Measurements from ENCODE around the gene TMCC2. TPM values are rescaled to one million over a fixed set of nuclear protein-coding genes. Genes with fewer than 3 reads are reported as not detected.

TMCC2 gene
- total and polyA plus RNA-seq, 3 donors from 2014 or later, result 8.5 to 14.7 (median 12.1) TPM

DNA sequence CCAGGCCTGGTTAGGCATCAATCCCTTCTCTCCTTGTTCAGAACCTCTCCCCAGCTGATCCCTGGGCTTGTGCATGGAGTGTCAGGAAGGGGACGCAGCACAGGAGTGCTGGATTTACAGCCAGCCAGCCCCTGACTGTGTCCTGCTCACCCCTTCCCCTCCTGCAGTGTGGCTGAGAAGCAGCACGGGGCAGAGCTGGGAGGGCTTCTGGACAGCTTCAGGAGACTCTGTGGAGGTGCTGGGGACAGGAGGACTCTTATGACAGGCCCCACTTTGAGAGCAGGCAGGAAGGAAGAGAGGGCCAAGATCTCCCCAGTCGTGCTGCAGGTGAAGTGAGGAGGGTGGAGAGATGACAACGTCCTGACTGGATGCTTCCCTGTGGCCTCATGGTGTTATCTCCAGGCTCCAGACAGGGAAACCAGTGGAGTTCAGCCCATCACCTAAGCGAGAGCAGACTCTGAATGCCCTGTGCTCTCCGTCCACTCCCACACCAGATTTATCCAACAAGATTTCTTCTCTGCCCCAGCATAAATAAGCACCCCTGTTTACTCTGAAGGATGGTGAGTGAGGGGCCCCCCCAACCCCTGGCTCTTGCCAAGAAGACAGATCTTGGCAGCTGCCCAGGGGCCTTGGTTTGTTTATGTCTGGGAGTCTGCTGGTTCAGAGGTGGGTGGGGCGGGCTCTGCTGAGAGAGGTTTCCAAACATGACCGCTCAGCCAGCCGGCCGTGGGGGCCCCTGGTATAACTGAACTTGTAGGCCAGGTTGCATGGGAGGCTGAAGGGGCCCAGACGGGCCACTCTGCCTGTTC lies 21.3 kb downstream of the TMCC2 start:
- intact Hi-C loops (cut with DNase I; ENCODE audit: low total_unique reads), result no loop called here
- peak; percentile 89 for DNase-seq
- TF ChIP-seq, protein P1, sequence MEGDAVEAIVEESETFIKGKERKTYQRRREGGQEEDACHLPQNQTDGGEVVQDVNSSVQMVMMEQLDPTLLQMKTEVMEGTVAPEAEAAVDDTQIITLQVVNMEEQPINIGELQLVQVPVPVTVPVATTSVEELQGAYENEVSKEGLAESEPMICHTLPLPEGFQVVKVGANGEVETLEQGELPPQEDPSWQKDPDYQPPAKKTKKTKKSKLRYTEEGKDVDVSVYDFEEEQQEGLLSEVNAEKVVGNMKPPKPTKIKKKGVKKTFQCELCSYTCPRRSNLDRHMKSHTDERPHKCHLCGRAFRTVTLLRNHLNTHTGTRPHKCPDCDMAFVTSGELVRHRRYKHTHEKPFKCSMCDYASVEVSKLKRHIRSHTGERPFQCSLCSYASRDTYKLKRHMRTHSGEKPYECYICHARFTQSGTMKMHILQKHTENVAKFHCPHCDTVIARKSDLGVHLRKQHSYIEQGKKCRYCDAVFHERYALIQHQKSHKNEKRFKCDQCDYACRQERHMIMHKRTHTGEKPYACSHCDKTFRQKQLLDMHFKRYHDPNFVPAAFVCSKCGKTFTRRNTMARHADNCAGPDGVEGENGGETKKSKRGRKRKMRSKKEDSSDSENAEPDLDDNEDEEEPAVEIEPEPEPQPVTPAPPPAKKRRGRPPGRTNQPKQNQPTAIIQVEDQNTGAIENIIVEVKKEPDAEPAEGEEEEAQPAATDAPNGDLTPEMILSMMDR (IDR thresholded peaks at IDR 0.05), result no peak
- no peak for TF ChIP-seq POLR2A (IDR thresholded peaks at IDR 0.05)
- H3K36me3 ChIP-seq (ENCODE audit: low read depth, missing control alignments), result no peaks in the 10 kb centered on the region
- 29 to 49% methylated on average over 5 to 11 of the region's 11 CpGs for WGBS, 2 donors
- H3K27me3 ChIP-seq, result no peaks in the 10 kb centered on the region
- no peak overlapping the region for H3K4me3 ChIP-seq
- no peaks in the 10 kb centered on the region for H3K9me3 ChIP-seq
- H3K27ac ChIP-seq, result peak overlapping the region in 1 of 2 donors; percentile 19
- H3K4me1 ChIP-seq, result peaks cover 30% of the 10 kb centered on the region

DNA sequence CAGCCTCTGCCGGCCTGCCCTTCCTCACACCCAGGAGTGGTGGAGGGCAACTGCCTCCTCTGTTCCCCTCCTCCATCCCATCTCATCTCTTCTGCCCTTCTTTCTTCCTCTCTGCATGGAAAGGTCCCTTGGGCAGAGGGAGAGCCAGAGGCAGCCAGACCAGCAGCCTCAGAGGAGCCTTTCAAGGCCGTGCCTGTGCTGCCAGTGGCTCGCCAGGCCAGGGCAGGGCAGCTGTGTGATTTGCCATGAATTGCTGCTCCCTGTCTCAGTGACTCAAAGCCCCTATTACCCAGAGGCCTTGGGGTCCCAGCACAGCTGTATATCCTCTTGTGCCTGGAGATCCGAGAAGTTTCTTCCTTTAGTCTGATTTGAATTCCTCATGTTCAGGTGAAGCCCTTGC lies 21.9 kb downstream of the TMCC2 start:
- Histone ChIP-seq H3K9me3 (no peaks in the 10 kb centered on the region), H3K27ac (peak overlapping the region in 1 of 2 donors; percentile 19), H3K4me3 (no peak overlapping the region), H3K36me3 (ENCODE audit: low read depth, missing control alignments) (no peaks in the 10 kb centered on the region), H3K4me1 (peaks cover 30% of the 10 kb centered on the region), H3K27me3 (no peaks in the 10 kb centered on the region)
- DNase-seq, result no peak
- TF ChIP-seq, protein P1 (IDR thresholded peaks at IDR 0.05), result no peak
- no peak for TF ChIP-seq POLR2A (IDR thresholded peaks at IDR 0.05)
- intact Hi-C loops (cut with DNase I; ENCODE audit: low total_unique reads), result loop anchor here (10.0 kb wide), 1 partner anchor 255 kb away; no protein-coding TSS in a partner anchor
- WGBS, 2 donors, result 36 to 60% methylated on average over 3 to 4 of the region's 4 CpGs

DNA sequence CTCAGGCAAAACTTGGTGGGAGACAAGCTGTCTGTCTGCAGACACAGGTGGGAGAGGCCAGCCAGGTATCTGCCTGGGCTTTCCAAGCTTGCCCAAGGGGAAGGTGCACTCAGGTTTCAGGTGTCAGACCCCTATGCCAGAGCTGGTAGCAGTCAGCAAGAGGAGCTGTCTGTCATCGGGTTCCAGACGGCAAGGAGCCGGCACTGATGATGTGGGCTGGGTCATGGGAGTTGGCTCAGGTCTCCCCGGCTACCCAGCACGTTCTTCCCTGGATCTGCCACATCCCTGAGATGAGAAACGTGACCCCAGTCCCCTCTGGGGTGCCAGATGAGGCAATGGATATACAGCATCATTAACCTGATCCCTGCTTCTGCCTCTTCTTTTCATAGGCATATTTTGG lies 23.0 kb downstream of the TMCC2 start:
- DNase-seq, result no peak
- H3K27ac ChIP-seq, result no peak overlapping the region
- no peaks in the 10 kb centered on the region for H3K36me3 ChIP-seq (ENCODE audit: low read depth, missing control alignments)
- no peaks in the 10 kb centered on the region for H3K27me3 ChIP-seq
- intact Hi-C loops (cut with DNase I; ENCODE audit: low total_unique reads), result loop anchor here (10.0 kb wide), 1 partner anchor 256 kb away; no protein-coding TSS in a partner anchor
- H3K4me1 ChIP-seq, result peaks cover 30% of the 10 kb centered on the region
- TF ChIP-seq POLR2A (IDR thresholded peaks at IDR 0.05), result no peak
- TF ChIP-seq, protein P1 (IDR thresholded peaks at IDR 0.05), result no peak
- WGBS, 2 donors, result 70 to 83% methylated on average over 1 to 6 of the region's 6 CpGs
- H3K9me3 ChIP-seq, result no peaks in the 10 kb centered on the region
- H3K4me3 ChIP-seq, result no peak overlapping the region

DNA sequence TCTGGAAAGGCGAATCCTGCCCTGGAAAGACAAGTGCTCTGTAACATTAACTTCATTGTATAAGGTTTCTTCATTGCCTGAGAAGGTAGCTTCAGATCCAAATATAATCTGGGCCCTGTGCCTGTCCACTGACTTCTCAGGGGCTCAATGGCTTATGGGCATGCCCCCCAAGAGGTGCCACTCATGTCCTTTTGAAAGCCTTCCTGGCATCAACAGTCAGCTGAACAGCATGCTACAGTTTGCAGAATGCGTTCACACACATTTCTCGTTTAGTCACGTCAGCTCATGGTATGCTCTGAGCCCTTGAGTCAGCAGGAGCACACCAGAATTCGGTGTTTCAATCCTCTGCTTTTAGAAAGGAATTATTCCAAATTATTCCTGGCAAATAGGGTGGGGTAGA lies 23.8 kb downstream of the TMCC2 start:
- intact Hi-C loops (cut with DNase I; ENCODE audit: low total_unique reads), result loop anchor here (10.0 kb wide), 1 partner anchor 257 kb away; no protein-coding TSS in a partner anchor
- Histone ChIP-seq H3K27me3 (no peaks in the 10 kb centered on the region), H3K4me1 (peaks cover 38% of the 10 kb centered on the region), H3K9me3 (no peaks in the 10 kb centered on the region), H3K4me3 (no peak overlapping the region), H3K36me3 (ENCODE audit: low read depth, missing control alignments) (no peaks in the 10 kb centered on the region), H3K27ac (no peak overlapping the region)
- TF ChIP-seq, protein P1 (IDR thresholded peaks at IDR 0.05), result no peak
- no peak for TF ChIP-seq POLR2A (IDR thresholded peaks at IDR 0.05)
- no peak for DNase-seq
- 90 to 94% methylated on average over 5 of the region's 5 CpGs for WGBS, 2 donors

Measured in testis (tissue), 3 donors.